ENCODE measurements around the gene IL1R2. TPM values are rescaled to one million over a fixed set of nuclear protein-coding genes. Genes with fewer than 3 reads are reported as not detected.

Gene IL1R2
- polyA plus RNA-seq, 1 experiment = not detected

DNA sequence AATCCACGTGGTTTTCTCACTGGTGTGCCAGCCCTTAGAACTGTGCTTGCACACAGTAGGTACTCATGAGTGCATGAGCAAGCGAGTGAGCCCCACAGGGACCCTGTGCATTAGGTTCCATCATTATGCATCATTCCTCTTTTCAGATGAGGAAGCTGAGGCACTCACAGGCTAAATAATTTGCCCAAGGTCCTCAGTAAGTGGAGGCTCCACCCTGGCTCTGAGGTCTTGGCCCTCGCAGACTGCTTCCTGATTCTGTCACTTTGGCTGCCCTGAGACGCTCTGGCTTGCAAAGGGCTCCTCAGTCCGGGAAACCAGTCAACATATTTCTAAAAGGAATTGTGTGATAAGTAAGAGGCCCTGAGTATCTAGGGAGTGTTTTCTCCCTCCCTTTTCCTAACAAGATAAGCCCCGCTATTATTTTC lies 71.7 kb downstream of the IL1R2 start:
- ChIA-PET CTCF (interaction anchor here (1.8 to 3.0 kb wide), 6 partner anchors 30 to 177 kb away, joined by 4 to 13 read pairs (median 10); no protein-coding TSS in a partner anchor), POLR2A (interaction anchor here (1.0 to 1.1 kb wide), 4 partner anchors 26 to 78 kb away, joined by 3 to 4 read pairs (median 4); no protein-coding TSS in a partner anchor)
- no peak for TF ChIP-seq CTCF (IDR thresholded peaks at IDR 0.05; ENCODE audit: insufficient read depth, low read depth, low read length)
- H3K36me3 ChIP-seq (ENCODE audit: control insufficient read depth, insufficient read depth, low read length) = no peaks in the 10 kb centered on the region
- no peaks in the 10 kb centered on the region for H3K27me3 ChIP-seq (ENCODE audit: control insufficient read depth, insufficient read depth, low read length)
- H3K4me3 ChIP-seq (ENCODE audit: low read depth, low read length) = no peak overlapping the region
- DNase-seq (ENCODE audit: low read depth) = no peak

GRCh38 chr2:102063941-102064678 lies 72.3 kb downstream of the IL1R2 start:
- no peak overlapping the region for H3K4me3 ChIP-seq (ENCODE audit: low read depth, low read length)
- no peaks in the 10 kb centered on the region for H3K36me3 ChIP-seq (ENCODE audit: control insufficient read depth, insufficient read depth, low read length)
- POLR2A ChIA-PET = interaction anchor here (0.5 to 1.1 kb wide), 5 partner anchors 27 to 77 kb away, joined by 3 to 4 read pairs (median 3); no protein-coding TSS in a partner anchor
- DNase-seq (ENCODE audit: low read depth) = peak; percentile 95
- H3K27me3 ChIP-seq (ENCODE audit: control insufficient read depth, insufficient read depth, low read length) = no peaks in the 10 kb centered on the region
- TF ChIP-seq CTCF (IDR thresholded peaks at IDR 0.05; ENCODE audit: insufficient read depth, low read depth, low read length) = no peak
- CTCF ChIA-PET = interaction anchor here (0.7 to 2.8 kb wide), 9 partner anchors 10 to 181 kb away, joined by 3 to 12 read pairs (median 3); no protein-coding TSS in a partner anchor

GRCh38 chr2:102064679-102065674 lies 73.2 kb downstream of the IL1R2 start:
- POLR2A ChIA-PET = interaction anchor here (0.5 to 1.1 kb wide), 4 partner anchors 28 to 76 kb away, joined by 3 to 4 read pairs (median 4); no protein-coding TSS in a partner anchor
- Histone ChIP-seq H3K36me3 (ENCODE audit: control insufficient read depth, insufficient read depth, low read length) (no peaks in the 10 kb centered on the region), H3K27me3 (ENCODE audit: control insufficient read depth, insufficient read depth, low read length) (no peaks in the 10 kb centered on the region), H3K4me3 (ENCODE audit: low read depth, low read length) (peak overlapping the region; percentile 6; the same call in 1 of the 2 replicates)
- no peak for TF ChIP-seq CTCF (IDR thresholded peaks at IDR 0.05; ENCODE audit: insufficient read depth, low read depth, low read length)
- no peak for DNase-seq (ENCODE audit: low read depth)
- CTCF ChIA-PET = interaction anchor here (0.7 to 2.8 kb wide), 10 partner anchors 9 to 182 kb away, joined by 3 to 12 read pairs (median 3); no protein-coding TSS in a partner anchor

DNA sequence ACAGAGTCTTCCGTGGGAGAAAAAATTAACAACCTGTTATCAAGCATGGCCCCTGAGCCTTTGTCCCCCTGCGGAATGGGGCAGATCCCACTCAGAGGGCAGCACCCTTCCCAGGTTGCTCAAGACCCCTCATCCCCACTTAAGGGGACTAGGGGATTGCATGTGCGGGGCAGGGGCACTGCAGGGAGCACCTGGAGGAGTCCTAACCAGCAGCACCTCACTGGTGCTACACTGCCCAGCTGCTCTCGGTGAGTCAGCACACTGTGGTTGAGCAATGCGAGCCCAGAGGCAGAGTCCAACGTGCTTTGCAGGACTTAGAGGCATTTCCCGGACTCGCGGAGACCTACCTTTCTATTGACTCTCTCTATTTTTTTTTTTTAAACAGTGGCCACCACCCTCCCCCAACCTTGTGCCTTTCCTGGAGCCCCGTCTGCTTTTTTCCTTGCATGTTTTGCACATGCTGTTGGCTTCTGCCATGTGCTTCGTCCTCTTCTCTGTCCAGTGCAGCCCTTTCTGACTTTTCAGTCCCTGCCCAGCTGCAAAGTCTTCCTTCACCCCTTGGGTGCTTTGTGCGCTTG lies 74.0 kb downstream of the IL1R2 start:
- no peaks in the 10 kb centered on the region for H3K27me3 ChIP-seq (ENCODE audit: control insufficient read depth, insufficient read depth, low read length)
- DNase-seq (ENCODE audit: low read depth) = no peak
- TF ChIP-seq CTCF (IDR thresholded peaks at IDR 0.05; ENCODE audit: insufficient read depth, low read depth, low read length) = no peak
- H3K36me3 ChIP-seq (ENCODE audit: control insufficient read depth, insufficient read depth, low read length) = no peaks in the 10 kb centered on the region
- ChIA-PET POLR2A (no interaction called here), CTCF (interaction anchor here (1.2 to 2.4 kb wide), 3 partner anchors 32 to 175 kb away, joined by 3 to 12 read pairs (median 3); no protein-coding TSS in a partner anchor)
- H3K4me3 ChIP-seq (ENCODE audit: low read depth, low read length) = no peak overlapping the region
